Fibroblast of lung (primary cell): ENCODE data around the gene GNG7.

Experiments
- CTCF ChIP-seq, 2 donors: IDR thresholded peaks in 1 of 2; conservative IDR thresholded peaks in 1 of 2; 1 replicate in 1 of 2; 2 replicates in 1 of 2; pipeline ENCODE4 v1.5.1; 2011 to 2012; ENCODE audit warnings: low read length in 2 of 2, control low read depth in 1 of 2, inconsistent platforms in 1 of 2, low read depth in 1 of 2, mild to moderate bottlenecking in 1 of 2
- EZH2 ChIP-seq: IDR thresholded peaks from 2 replicates; pipeline ENCODE4 v1.5.1; 2012; ENCODE audit warnings: low read length, control low read depth, mild to moderate bottlenecking; ENCODE audit errors: missing control alignments

- TF ChIP-seq EZH2: no peak
- peak in 1 of 2 donors; percentile 44 for TF ChIP-seq CTCF (conservative IDR thresholded peaks at IDR 0.05 in 1 of 2, IDR thresholded peaks at IDR 0.05 in 1 of 2; ENCODE audit: low read depth in 1 of 2, low read length in 2 of 2)
Measured at GRCh38 chr19:2543463-2544442, 158.7 kb downstream of the GNG7 start.
